ENCODE measurements around the gene FHL1.

Gene FHL1

GRCh38 chrX:136260776-136261175, 113.4 kb downstream of the FHL1 start:
- DNase-seq = peak; percentile 32
